Stomach (tissue), 9 donors: ENCODE measurements around the gene HSPA12B. TPM values are rescaled to one million over a fixed set of nuclear protein-coding genes. Genes with fewer than 3 reads are reported as not detected.
A peak's percentile ranks its signal among the peaks of the same experiment; 100 is the strongest.

Experiments used
- DNase-seq, 2 donors: peaks; one replicate each; pipeline versions ENCODE4 v3.0.0 to v3.0.0-alpha.2; 2013 to 2019
- H3K27ac ChIP-seq, 5 donors: fragments of 200-600 bp in 4 of 5; sonication (generic) in 4 of 5; one replicate each; pipeline ENCODE4 v1.5.1; 2013 to 2019; ENCODE audit warnings: mild to moderate bottlenecking in 1 of 5, moderate library complexity in 1 of 5
- H3K27me3 ChIP-seq, 3 donors: fragments of 200-600 bp; sonication (generic); one replicate each; pipeline ENCODE4 v1.5.1; 2017 to 2019; ENCODE audit warnings: mixed run types in 1 of 3
- H3K36me3 ChIP-seq, 4 donors: fragments of 200-600 bp; sonication (generic); 1 replicate in 3 of 4; 2 replicates in 1 of 4; pipeline ENCODE4 v1.5.1; 2016 to 2019
- H3K4me1 ChIP-seq, 4 donors: fragments of 200-600 bp; sonication (generic); one replicate each; pipeline ENCODE4 v1.5.1; 2016 to 2019
- H3K4me3 ChIP-seq, 4 donors: fragments of 200-600 bp; sonication (generic) in 3 of 4; one replicate each; pipeline ENCODE4 v1.5.1; 2016 to 2019; ENCODE audit warnings: mild to moderate bottlenecking in 1 of 4
- H3K9me3 ChIP-seq, 4 donors: fragments of 200-600 bp; sonication (generic); one replicate each; pipeline ENCODE4 v1.5.1; 2016 to 2019
- CTCF ChIP-seq, 7 experiments: fragments of 450-650 bp in 4 of 7; fragments of 200-600 bp in 3 of 7; sonication (generic) in 3 of 7; IDR thresholded peaks; one replicate each; pipeline ENCODE4 v1.5.1; 2016 to 2019; ENCODE audit warnings: antibody characterized with exemption in 7 of 7, control low read depth in 2 of 7, mild to moderate bottlenecking in 1 of 7
- EP300 ChIP-seq: sonication (generic); formaldehyde crosslinking; IDR thresholded peaks from one replicate; pipeline ENCODE4 v1.6.1; 2017; ENCODE audit warnings: antibody characterized with exemption
- POLR2A ChIP-seq, 4 donors: fragments of 450-650 bp; IDR thresholded peaks; one replicate each; pipeline ENCODE4 v1.6.1; 2016; ENCODE audit warnings: antibody characterized with exemption in 4 of 4, control low read depth in 2 of 4, mild to moderate bottlenecking in 1 of 4, moderate library complexity in 1 of 4
- POLR2AphosphoS5 ChIP-seq, 3 donors: sonication (generic); formaldehyde crosslinking; IDR thresholded peaks; one replicate each; pipeline ENCODE4 v1.6.1; 2016; ENCODE audit warnings: antibody characterized with exemption in 3 of 3
- WGBS, 5 donors: extraction: QIAGEN DNeasy Blood & Tissue Kit in 3 of 5; methylation state at CpG; one replicate each; pipeline versions ENCODE4 v1.1.5 to v1.1.7; 2013 to 2018; 5-methylcytosine and 5-hydroxymethylcytosine counted together
- intact Hi-C: fragments of 100-400 bp; cut with DNase I; formaldehyde crosslinking; loops from one replicate; pipeline ENCODE4 v1.15.1; 2023; ENCODE audit warnings: low total_unique reads
- polyA plus RNA-seq, 3 donors: library from polyadenylated mRNA; stranded (reverse); fragments of 200-250 nt; gene quantifications; one replicate each; pipeline ENCODE4 v1.2.3, GENCODE V29; 2013
- total RNA-seq, 5 donors: library from RNA; depleted of rRNA; stranded (reverse); fragments of >200 nt; gene quantifications; one replicate each; pipeline versions ENCODE4 v1.1.0 to v1.2.3, GENCODE V29; 2014 to 2016
- donor health status: healthy with polysubstance abuse.
- donor health status: Bipolar disorder and iron deficiency.
- donor health status: healthy.

Gene HSPA12B
- total and polyA plus RNA-seq, 8 donors, result 0.87 to 14.3 (median 4.5) TPM

DNA sequence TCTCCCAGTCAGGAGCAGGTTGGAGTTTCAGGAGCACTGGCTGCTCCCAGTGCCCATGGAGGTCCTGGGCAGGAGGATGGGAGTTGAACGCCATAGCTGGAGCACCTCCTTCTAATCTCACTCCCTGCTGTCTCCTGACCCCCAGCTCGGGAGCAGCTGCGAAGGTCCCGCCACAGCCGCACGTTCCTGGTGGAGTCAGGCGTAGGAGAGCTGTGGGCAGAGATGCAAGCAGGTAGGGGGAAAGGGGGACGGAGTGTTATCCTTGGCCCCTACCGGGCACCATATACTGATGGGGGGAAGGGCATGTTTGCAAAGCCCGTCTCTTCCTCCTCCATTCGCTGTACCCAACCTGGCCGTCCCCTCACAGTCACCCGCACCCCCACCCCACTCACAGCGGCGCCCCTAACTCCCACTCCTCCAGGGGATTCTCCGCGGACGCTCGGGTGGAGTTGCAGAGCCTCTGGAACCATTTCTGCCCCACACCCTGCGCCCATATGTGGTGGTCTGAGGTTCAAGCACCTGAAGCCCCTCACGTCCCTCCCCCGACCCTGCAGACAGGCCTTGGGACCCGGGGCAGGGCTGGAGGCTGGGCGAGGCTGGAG is 16.7 kb downstream of the HSPA12B start:
- peaks cover 19 to 53% (median 40%) of the 10 kb centered on the region in 4 donors for H3K4me1 ChIP-seq
- H3K27me3 ChIP-seq, result peaks cover 0 to 30% (median 13%) of the 10 kb centered on the region in 3 donors
- H3K4me3 ChIP-seq, result no peak overlapping the region
- 57 to 80% (median 67%) methylated on average over 15 to 24 of the region's 24 CpGs for WGBS, 5 donors
- intact Hi-C loops, result no loop called here
- no peaks in the 10 kb centered on the region for H3K9me3 ChIP-seq
- no peak for TF ChIP-seq CTCF (IDR thresholded peaks at IDR 0.05)
- TF ChIP-seq POLR2AphosphoS5 (IDR thresholded peaks at IDR 0.05), result no peak
- no peak for TF ChIP-seq POLR2A (IDR thresholded peaks at IDR 0.05)
- TF ChIP-seq EP300, result no peak
- DNase-seq, result peak in 1 of 2 donors; percentile 9
- peaks cover 0 to 32% (median 21%) of the 10 kb centered on the region in 4 donors for H3K36me3 ChIP-seq
- no peak overlapping the region for H3K27ac ChIP-seq

DNA sequence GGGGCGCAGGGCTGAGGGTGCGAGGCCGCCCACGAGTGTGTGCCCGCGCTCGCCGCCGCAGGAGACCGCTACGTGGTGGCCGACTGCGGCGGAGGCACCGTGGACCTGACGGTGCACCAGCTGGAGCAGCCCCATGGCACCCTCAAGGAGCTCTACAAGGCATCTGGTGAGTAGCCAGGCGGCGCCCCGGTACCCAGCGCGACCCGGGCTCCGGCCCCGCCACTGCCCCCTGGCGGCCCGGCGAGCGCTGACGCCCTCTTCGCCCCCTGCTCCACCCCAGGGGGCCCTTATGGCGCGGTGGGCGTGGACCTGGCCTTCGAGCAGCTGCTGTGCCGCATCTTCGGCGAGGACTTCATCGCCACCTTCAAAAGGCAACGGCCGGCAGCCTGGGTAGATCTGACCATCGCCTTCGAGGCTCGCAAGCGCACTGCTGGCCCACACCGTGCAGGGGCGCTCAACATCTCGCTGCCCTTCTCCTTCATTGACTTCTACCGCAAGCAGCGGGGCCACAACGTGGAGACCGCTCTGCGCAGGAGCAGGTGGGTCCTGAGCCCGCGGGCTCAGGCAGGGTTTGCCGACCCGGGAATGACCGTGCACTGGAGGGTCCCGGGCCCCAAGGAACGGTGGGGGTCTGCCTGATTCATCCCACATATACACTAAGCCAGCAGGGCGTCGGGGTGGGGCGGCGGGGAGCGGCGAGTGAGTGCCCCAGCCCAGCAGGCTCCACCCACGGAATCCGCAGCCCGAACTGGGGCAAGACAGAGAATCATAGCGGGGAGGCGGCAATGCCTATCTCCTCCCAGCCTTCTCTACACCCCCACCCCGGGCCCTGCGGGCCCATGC is 17.4 kb downstream of the HSPA12B start:
- Histone ChIP-seq H3K9me3 (no peaks in the 10 kb centered on the region), H3K36me3 (peaks cover 2 to 39% (median 24%) of the 10 kb centered on the region in 4 donors), H3K4me1 (peaks cover 17 to 49% (median 34%) of the 10 kb centered on the region in 4 donors), H3K27ac (no peak overlapping the region), H3K27me3 (peaks cover 0 to 30% (median 13%) of the 10 kb centered on the region in 3 donors), H3K4me3 (peak overlapping the region in 1 of 4 donors; percentile 13)
- TF ChIP-seq POLR2A (IDR thresholded peaks at IDR 0.05), result no peak
- peak in 5 of 7 experiments; percentile 25 to 60 (median 53) for TF ChIP-seq CTCF (IDR thresholded peaks at IDR 0.05)
- intact Hi-C loops, result loop anchor here (10.0 kb wide), 1 partner anchor 105 kb away; no protein-coding TSS in a partner anchor
- DNase-seq, result peak; percentile 39 to 75
- WGBS, 5 donors, result 30 to 77% (median 37%) methylated on average over 22 to 72 of the region's 72 CpGs

DNA sequence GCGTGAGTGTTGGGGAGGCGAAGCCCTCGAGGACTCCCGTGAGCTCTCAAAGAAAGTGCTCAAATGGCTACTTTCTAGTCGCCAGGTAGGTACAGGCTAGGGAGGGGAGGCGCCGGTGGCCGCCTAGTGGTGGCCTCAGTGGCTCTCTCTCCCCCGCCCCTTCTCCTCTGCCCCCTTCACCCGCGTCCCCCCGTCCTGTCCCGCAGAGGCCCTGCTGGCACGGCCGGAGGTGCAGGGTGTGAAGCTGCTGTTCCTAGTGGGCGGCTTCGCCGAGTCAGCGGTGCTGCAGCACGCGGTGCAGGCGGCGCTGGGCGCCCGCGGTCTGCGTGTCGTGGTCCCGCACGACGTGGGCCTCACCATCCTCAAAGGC is 18.8 kb downstream of the HSPA12B start:
- intact Hi-C loops, result loop anchor here (10.0 kb wide), 1 partner anchor 104 kb away; no protein-coding TSS in a partner anchor
- H3K9me3 ChIP-seq, result no peaks in the 10 kb centered on the region
- peak overlapping the region in 3 of 4 donors; percentile 35 to 55 (median 38) for H3K4me3 ChIP-seq
- 36 to 64% (median 53%) methylated on average over 12 to 31 of the region's 31 CpGs for WGBS, 5 donors
- no peak for DNase-seq
- TF ChIP-seq EP300 (no peak), CTCF (IDR thresholded peaks at IDR 0.05) (no peak), POLR2A (IDR thresholded peaks at IDR 0.05) (no peak), POLR2AphosphoS5 (IDR thresholded peaks at IDR 0.05) (no peak)
- H3K27ac ChIP-seq, result no peak overlapping the region
- peaks cover 3 to 52% (median 30%) of the 10 kb centered on the region in 4 donors for H3K36me3 ChIP-seq
- H3K4me1 ChIP-seq, result peaks cover 16 to 43% (median 29%) of the 10 kb centered on the region in 4 donors
- peaks cover 0 to 22% (median 13%) of the 10 kb centered on the region in 3 donors for H3K27me3 ChIP-seq

DNA sequence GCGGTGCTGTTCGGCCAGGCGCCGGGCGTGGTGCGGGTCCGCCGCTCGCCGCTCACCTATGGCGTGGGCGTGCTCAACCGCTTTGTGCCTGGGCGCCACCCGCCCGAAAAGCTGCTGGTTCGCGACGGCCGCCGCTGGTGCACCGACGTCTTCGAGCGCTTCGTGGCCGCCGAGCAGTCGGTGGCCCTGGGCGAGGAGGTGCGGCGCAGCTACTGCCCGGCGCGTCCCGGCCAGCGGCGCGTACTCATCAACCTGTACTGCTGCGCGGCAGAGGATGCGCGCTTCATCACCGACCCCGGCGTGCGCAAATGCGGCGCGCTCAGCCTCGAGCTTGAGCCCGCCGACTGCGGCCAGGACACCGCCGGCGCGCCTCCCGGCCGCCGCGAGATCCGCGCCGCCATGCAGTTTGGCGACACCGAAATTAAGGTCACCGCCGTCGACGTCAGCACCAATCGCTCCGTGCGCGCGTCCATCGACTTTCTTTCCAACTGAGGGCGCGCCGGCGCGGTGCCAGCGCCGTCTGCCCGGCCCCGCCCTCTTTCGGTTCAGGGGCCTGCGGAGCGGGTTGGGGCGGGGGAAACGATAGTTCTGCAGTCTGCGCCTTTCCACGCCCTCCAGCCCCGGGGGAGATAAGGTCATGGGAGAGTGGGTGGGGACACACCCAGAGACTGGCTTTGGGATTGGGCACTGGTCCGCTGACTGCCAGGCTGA is 19.3 kb downstream of the HSPA12B start:
- TF ChIP-seq CTCF (IDR thresholded peaks at IDR 0.05) (no peak), POLR2A (IDR thresholded peaks at IDR 0.05) (no peak), POLR2AphosphoS5 (IDR thresholded peaks at IDR 0.05) (no peak), EP300 (no peak)

More for the DNA sequence above, 19.3 kb downstream of the HSPA12B start:
- Histone ChIP-seq H3K9me3 (no peaks in the 10 kb centered on the region), H3K27ac (peak overlapping the region in 2 of 5 donors; percentile 4 to 46), H3K4me3 (peak overlapping the region; percentile 35 to 55 (median 38)), H3K27me3 (peaks cover 0 to 22% (median 13%) of the 10 kb centered on the region in 3 donors), H3K36me3 (peaks cover 3 to 57% (median 30%) of the 10 kb centered on the region in 4 donors), H3K4me1 (peaks cover 16 to 43% (median 29%) of the 10 kb centered on the region in 4 donors)
- intact Hi-C loops, result loop anchor here (10.0 kb wide), 1 partner anchor 103 kb away; no protein-coding TSS in a partner anchor
- WGBS, 5 donors, result 20 to 61% (median 27%) methylated on average over 15 to 95 of the region's 95 CpGs
- DNase-seq, result peak; percentile 72 to 86
